COR-L47 (cell line): Measurements from ENCODE around the gene FAIM.
"Not testable (repeated sequence)": the region's sequence is repeated elsewhere in the genome, so short reads cannot be mapped to it uniquely, and the experiment has no call there.

ENCODE experiments used
- DNase-seq: peaks from one replicate; lab custom pipeline; 2025; lab: John Stamatoyannopoulos, UW

The FAIM gene, protein sequence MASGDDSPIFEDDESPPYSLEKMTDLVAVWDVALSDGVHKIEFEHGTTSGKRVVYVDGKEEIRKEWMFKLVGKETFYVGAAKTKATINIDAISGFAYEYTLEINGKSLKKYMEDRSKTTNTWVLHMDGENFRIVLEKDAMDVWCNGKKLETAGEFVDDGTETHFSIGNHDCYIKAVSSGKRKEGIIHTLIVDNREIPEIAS

DNA sequence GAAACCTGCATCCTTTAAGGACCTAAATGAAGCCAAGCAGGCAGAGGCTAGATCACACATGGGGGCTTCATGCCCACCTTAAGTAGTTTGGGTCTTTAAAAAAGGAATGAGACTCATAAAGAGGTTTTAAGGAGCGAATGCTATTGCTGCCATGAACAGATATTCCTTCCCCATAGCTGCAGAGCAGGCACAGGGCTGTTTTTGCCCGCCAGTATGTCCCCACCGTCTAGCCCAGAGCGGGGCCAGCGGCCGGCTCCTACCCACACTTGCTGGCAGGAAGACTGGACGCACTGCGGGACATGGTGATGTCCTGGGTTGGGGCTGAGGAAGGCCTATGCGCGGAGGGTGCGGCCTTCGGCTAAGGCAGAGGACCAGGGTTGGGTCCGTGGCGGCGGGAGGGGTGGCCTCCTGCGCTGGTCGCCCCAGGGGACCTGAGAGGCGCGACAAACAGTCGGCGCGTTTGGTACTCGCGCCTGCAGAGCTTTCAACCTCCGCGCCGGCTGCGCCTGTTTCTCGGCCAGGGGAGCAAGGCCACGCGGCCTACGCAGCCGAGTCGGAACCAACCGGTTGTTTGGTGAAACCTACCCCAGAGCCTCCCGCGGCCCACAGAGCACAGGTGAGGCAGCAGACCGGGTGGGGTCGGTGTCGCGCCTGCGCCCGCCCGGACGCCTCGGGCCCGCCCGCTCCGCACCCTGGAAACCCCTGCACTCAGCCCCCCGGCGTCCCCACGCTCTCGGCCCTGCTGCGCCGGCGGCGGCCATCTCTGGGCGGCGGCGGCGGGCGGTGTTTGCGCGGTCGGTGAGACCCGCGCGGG is at the start of gene FAIM:
TSS of gene FAIM (plus strand) at position 450 of the 814 bp plus-strand sequence. CDS start 10,956 bp downstream, outside the sequence.
- DNase-seq: peak; percentile 90

DNA sequence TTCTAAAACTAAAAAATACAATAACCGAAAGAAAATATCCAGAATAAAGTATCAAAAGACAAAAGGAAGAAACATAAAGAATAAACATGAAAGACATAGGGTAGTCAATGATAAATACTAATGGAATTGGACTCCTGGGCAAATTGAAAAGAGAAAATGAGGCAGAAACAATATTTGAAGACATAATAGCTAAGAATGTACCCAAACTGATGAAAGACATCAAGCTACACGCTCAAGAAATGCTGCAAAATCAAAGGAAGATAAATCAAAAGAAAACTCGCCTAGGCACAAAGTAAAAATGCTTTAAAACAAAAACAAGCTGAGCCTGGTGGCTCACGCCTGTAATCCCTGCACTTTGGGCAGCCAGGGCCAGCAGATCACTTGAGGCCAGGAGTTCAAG is 49.4 kb upstream of the FAIM start:
- no peak for DNase-seq

DNA sequence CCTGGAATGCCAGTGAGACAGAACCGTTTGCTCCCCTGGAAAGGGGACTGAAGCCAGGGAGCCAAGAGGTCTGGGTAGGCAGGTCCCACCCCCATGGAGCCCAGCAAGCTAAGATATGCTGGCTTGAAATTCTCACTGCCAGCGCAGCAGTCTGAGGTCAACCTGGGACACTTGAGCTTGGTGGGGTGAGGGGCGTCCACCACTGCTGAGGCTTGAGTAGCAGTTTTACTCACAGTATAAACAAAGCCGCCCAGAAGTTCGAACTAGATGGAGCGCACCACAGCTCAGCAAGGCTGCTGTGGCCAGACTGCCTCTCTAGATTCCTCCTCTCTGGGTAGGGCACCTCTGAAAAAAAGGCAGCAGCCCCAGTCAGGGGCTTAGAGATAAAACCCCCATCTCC is 48.1 kb upstream of the FAIM start:
- no peak for DNase-seq

DNA sequence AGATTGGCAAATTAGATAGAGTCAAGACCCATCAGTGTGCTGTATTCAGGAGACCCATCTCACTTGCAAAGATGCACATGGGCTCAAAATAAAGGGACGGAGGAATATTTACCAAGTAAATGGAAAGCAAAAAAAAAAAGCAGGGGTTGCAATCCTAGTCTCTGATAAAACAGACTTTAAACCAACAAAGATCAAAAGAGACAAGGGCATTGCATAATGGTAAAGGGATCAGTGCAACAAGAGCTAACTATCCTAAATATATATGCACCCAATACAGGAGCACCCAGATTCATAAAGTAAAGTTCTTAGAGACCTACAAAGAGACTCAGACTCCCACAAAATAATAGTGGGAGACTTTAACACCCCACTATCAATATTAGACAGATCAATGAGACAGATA is 45.7 kb upstream of the FAIM start:
- not testable (repeated sequence) for DNase-seq

DNA sequence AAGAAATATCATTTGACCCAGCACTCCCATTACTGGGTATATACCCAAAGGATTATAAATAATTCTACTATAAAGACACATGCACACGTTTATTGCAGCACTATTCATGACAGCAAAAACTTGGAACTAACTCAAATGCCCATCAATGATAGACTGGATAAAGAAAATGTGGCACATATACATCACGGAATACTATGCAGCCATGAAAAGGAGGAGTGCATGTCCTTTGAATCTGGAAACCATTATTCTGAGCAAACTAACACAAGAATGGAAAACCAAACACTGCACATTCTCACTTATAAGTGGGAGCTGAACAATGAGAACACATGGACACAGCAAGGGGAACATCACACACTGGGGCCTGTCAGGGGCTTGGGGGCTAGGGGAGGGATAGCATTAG is 42.3 kb upstream of the FAIM start:
- not testable (repeated sequence) for DNase-seq

DNA sequence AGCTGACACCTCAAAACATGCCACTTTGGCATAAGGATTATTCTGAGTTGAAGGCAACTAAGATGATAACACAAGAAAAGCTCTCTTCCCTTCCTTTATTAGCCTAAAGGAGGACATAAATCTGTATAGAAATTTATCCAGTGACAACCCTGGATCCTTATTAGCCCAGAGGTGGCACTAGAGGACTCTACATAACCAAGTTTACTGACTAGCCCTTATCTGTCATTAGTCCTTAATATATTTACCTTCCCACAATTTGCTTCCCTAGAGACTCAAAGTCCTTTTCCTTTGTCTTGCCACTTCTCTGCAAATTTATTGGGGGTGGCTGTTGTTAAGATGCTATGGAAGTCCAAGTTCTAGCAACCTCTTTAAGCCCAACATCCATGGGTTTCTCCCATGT is 41.2 kb upstream of the FAIM start:
- no peak for DNase-seq

DNA sequence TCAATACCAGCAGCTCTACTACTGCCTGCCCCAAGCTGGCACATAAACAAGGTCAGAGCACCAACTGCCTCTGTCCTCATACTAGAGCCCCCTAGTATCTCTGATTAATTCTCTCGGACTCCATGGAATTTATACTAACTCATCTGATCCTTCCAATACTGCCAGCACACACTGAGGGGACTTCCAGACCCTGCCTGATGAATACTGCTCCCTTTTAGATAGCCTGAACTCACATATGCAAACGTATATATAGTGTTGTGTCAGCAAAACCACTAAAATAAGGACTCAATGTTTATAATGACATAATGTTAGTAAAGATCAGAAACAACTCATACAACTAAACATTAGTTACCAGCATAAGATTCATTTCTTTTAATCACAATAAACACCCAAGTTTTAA is 39.5 kb upstream of the FAIM start:
- no peak for DNase-seq

DNA sequence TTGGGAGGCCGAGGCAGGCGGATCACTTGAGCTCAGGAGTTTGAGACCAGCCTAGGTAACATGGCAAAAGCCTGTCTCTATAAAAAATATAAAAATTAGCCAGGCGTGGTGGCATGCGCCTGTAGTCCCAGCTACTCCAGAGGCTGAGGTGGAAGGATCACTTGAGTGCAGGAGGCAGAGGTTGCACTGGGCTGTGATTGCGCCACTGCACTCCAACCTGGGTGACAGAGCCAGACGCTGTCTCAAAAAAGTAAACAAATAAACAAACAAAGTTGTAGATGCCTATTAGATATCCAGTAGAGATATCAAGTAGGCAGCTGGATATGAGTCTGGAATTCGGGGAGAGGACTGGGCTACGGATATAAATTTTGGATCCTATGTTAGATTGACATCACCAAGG is 38.9 kb upstream of the FAIM start:
- DNase-seq: not testable (repeated sequence)

DNA sequence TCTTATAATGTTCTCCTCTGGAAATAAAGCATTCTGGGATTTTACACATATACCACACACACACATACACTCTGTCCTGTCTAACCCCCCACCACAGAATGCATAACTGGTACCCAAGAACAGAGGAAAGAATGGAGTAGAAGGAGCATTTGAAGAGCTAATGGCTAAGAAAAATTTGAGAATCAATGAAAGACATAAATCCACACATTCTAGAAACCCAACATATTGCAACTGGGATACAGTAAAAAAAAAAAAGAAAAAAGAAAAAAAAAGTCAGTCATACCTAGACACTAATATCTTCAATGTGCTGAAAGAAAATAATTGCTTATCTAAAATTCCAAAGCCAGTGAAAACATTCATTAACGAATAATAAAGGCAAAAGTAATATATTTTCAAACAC is 35.4 kb upstream of the FAIM start:
- DNase-seq: no peak

DNA sequence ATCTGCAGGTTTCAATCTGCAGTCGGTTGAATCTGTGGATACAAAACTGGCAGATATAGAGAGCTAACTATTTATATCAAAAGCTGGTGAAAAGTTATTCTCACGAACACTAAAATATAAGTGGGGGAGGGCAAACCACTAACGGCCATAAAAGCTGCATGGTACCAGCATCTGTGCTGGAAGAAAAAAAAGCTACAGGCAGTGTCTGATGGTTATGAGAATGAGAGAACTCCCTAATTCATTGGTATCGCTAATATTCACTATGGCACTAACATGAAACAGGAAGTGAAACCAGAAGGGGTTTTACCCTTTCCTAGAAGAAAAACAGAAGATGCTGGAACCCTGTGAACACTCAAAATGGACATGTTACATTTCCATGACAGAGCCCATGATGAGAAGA is 30.4 kb upstream of the FAIM start:
- DNase-seq: no peak

DNA sequence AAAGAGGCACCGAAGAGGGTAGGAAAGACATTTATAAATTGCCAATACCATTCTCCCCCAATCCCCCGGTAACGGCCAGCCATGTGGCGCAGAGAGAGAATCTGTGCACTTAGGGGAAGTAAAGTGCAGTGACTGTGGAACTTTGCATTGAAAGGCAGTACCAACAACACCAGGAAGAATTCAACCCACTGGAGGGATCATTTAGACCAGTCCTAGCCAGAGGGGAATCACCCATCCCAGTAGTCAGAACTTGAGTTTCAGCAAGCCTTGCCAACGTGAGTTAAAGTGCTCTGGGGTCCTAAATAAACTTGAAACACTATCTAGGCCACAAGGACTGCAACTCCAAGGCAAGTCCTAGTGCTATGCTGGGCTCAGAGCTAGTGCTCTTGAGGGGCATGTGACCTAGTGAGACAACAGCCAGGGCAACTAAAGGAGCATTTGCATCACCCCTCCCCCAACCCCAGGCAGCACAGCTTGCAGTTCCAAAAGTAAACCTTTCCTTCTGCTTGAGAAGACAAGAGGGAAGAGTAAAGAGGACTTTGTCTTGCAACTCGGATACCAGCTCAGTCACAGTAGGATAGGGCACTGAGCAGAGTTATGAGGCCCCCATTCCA is 29.5 kb upstream of the FAIM start:
- DNase-seq: no peak

DNA sequence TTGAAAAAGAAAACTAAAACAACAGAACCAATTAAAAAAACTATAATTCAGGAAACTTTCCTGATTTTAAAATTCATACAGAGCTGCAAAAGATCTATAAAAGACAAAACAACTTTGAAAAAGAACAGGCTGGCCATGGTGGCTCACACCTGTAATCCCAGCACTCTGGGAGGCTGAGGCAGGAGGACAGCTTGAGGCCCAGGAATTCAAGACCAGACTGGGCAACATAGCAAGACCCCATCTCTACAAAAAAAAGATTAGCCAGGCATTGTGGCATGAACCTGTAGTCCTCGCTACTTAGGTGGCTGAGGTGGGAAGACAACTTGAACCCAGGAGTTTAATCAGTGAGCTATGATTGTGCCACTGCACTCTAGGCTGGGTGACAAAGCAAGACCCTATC is 21.2 kb upstream of the FAIM start:
- no peak for DNase-seq

DNA sequence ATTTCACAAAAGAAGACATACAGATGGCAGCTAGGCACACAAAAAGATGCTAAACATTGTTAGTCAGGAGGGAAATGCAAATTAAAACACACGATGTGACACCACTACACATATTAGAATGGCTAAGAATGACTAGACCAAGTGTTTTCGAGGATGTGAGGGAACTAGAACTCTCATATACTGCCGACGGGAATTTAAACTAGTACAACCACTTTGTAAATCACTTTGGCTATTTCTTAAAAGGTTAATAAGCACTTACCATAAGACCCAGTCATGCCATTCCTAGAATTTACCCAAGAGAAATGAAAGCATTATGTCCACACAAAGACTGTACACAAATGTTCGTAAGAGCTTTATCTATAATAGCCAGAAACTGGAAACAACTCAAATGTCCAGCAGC is 20.1 kb upstream of the FAIM start:
- DNase-seq: no peak

DNA sequence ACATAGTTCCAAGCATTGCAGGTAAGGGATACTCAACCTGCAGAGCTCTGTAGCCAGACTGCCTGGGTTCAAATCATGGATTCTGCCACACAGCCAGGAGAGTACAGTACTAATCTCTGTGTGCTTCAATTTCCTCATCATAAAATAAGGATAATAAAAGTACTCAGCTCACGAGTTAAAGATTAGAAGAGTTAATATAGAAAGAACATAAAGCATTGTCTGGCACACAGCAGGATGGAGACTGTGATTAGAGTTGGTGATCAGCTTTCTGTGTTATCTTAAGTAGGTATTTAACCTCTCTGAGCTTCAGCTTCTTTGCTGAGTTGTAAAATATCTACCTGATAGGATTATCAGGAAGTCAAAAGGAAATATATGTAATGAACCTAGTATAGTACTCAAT is 17.2 kb upstream of the FAIM start:
- no peak for DNase-seq

DNA sequence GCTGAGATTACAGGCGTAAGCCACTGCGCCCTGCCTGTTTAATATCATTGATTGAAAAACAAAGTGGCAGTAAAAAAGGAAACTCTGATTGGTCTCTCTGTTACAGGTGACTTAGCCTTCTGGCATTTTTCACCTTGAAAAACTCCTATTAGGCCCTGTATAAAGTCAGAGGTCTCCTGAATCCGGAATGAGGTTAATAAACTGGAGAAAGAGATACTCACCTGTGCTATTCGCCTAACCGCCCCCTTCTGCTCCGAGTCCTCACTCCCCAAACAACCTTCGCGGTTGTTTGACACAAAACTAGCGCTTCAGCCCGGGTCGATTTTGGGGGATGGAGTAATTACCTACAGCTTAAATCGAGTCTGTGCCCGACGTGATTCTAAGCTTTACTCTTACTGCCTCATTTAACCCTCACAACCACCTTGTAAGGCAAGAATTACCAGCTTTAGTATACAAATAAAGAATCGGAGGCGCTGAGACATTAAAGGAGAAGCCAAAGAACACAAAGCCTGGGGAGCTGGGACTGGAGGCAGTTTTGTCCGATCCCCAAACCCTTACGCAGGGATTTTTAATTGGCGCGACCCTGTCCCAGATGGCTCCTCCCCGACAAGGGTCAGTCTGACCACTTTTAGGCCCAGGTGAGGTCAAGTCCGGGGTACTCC is 15.0 kb upstream of the FAIM start:
- no peak for DNase-seq

DNA sequence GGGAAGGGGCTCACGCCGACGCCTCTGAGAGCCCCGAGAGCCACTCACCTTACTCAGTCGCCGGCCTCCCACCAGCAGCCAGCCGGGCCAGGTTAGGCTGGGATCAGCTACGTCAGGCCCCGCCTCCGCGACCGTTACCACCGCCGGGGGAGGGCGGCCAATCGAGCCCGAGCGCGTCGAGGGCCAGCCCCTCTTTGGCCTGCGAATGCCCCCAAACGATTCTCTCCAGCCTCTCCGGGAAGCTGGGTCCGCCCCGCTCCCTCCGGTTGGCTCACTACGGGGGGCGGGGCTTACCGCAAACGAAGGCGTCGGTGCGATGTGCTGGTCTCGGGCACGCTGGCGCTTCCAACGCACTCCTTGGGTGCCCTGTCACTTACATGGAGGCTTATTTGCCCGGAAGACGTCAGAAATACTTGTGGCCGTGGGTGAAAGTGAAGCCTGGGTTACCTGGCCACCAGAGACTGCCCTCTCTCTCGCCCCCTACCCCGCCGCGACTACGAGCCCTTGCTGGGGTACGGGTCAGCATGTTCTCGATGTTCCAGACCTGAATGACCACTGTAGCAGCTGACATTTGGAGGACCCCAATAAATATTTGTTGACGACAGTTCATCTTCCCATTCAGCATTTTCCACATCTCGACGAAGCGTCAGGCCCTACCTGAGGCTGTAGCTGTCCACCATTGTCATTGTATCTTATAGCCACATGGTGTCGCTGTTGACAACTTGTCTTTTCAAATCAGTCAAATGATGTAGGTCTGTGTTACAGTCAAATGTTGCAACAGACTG is 14.2 kb upstream of the FAIM start, which contains the start of gene CEP70:
TSS of gene CEP70 (minus strand) at position 111 of the 785 bp plus-strand sequence. CDS start 21,333 bp downstream, outside the sequence.
- DNase-seq: no peak

DNA sequence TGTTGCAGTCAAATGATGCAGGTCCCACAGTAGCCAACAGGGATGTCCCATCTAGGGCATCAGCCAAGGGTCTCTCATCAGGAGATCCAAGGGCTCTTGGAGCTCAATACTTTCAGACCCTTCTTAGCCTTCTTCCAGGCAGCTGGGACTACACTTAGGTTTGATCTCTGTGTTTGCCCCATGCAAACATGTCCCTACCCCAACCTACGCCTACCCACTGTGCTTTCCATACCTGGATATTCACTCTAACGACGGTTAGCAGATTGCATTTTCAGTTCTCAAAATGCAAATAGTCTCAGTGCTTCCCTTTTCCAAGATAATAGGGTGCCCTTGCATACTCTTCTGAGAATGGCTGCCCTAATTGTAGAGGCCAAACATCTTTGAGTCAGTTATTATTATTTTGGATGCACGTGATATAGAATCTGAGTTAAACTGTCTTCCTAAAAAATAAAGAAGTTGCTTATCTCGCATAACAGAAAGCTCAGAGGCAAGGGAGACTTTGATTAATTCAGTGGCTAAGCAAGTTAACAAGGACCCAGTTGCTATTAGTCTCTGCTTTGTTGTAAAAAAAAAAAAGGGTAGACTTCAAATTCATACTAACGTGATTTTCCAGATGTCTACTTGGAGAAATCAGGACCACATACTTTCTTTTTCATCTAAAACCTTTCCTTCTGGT is 13.5 kb upstream of the FAIM start:
- DNase-seq: no peak

DNA sequence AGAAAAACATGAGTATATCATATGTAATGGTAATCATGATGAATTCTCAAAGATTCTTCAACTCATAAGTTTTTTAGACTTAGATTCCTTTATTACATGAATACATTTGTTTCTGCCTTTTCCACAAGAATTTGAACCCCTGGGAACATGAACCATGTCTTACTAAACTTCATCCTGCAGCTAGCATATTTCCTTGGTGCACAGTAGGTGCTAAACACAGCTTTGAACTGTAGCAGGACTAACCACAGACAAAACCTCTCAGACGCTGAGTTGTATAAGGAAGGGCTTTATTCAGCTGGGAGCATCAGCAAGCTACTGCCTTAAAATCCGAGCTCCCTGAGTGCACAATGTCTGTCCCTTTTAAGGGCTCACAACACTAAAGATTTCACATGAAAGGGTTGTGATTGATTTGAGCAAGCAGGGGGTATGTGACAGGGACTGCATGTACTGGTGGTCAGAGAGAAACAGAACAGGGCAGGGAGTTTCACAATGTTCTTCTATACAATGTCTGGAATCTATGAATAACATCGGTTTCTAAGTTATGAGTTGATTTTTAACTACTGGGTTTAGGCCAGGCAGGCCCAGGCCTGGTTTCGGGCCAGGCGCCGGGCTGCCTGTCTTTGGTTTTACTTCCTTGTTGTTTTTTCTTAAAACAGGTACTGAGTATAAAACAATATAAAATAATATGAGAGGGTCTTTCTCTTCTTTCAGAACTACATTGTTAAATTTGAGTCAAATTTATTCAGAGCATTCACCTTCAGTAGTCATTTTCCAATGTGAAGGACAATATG is 11.2 kb upstream of the FAIM start:
- DNase-seq: not testable (repeated sequence)

DNA sequence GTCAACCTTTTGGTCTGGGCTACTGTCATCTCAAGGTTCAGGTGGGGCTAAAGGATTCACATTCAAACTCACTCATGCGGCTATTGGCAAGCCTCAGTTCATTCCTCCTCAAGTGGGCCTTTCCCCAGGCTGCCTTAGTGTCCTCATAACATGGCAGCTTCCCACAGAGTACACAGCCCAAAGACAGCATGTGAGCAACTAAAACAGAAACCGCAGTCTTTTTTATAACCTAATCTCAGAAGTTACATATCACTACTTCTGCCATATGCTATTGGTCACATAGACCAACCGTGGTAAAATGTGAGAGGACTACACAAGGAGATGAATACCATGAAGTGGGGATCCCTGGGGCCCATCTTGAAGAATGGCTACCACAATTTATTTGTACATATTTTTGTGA is 10.0 kb upstream of the FAIM start:
- no peak for DNase-seq

DNA sequence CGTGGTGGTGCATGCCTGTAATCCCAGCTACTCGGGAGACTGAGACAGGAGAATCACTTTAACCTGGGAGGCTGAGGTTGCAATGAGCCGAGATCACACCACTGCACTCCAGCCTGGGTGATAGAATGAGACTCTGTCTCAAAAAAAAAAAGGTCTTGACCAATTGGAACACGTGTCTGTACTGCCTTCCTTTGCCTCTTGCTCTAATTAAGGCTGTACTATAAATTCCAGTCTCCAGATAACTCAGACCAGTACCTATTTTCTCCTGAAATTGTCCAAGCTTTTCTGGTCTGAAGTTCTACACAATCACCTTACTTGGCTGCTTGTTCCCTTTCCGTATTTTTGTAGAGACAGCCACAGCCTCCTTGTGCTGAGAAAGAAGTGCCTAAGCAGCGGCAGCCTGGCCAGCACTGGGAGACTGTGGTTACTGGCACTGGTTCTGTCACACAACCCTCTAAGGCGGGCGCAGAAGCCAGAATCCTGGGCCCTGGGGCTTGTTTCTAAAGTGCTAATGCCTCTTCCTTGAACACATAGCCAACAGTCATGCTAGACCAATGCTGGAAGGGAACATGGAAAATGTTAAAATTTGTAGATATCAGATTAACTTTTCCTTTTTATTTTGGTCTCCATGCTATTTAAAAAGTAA is 8.3 kb upstream of the FAIM start:
- no peak for DNase-seq
